ENCODE data around the gene LARGE2. TPM values are rescaled to one million over a fixed set of nuclear protein-coding genes. Genes with fewer than 3 reads are reported as not detected.
"Not testable (repeated sequence)": the region's sequence is repeated elsewhere in the genome, so short reads cannot be mapped to it uniquely, and the experiment has no call there.

LARGE2 gene
- total RNA-seq, 1 experiment from 2014 or later, result 10.8 TPM

GRCh38 chr11:45905576-45905975 lies 16.9 kb upstream of the LARGE2 start:
- not testable (repeated sequence) for H3K4me2 ChIP-seq (ENCODE audit: low read depth, low read length, poor library complexity, severe bottlenecking); H4K20me1 ChIP-seq (ENCODE audit: insufficient read depth, low read depth, low read length); H3K36me3 ChIP-seq (ENCODE audit: insufficient read depth, low read length); H3K9ac ChIP-seq (ENCODE audit: low read length); H3K27me3 ChIP-seq (ENCODE audit: low read length); H3K79me2 ChIP-seq (ENCODE audit: low read length); H3K4me3 ChIP-seq (ENCODE audit: low read length); H2AFZ ChIP-seq (ENCODE audit: low read length); H3K9me2 ChIP-seq (replicated peaks; ENCODE audit: insufficient read depth, low read length); H3K9me3 ChIP-seq (ENCODE audit: low read length); DNase-seq; H3K27ac ChIP-seq (ENCODE audit: low read length); H3K4me1 ChIP-seq (ENCODE audit: low read length)

- no peaks in the 10 kb centered on the region for H3K27me3 ChIP-seq (ENCODE audit: low read length)
- peak; percentile 52 for DNase-seq
These were observed 16.3 kb upstream of the LARGE2 start for GRCh38 chr11:45906096-45906682.

GRCh38 chr11:45906965-45907611 lies 15.4 kb upstream of the LARGE2 start, which contains the start of gene FREY1:
FREY1 (minus strand) TSS chr11:45907271; CDS start chr11:45907245, 26 bp downstream.
- Histone ChIP-seq H3K4me3 (ENCODE audit: low read length) (no peak within 1 kb of the TSS), H3K4me2 (ENCODE audit: low read depth, low read length, poor library complexity, severe bottlenecking) (no peak within 1 kb of the TSS), H3K36me3 (ENCODE audit: insufficient read depth, low read length) (0 out of 2 replicates have a peak, but pooled peaks cover 2% of the 10 kb centered on the region), H2AFZ (ENCODE audit: low read length) (no peak within 1 kb of the TSS), H3K27me3 (ENCODE audit: low read length) (no peaks in the 10 kb centered on the region), H4K20me1 (ENCODE audit: insufficient read depth, low read depth, low read length) (peaks cover 6% of the 10 kb centered on the region; the same call in 1 of the 2 replicates), H3K9ac (ENCODE audit: low read length) (no peak within 1 kb of the TSS), H3K9me3 (ENCODE audit: low read length) (no peaks in the 10 kb centered on the region), H3K27ac (ENCODE audit: low read length) (no peak within 1 kb of the TSS), H3K79me2 (ENCODE audit: low read length) (no peaks in the 10 kb centered on the region), H3K9me2 (replicated peaks; ENCODE audit: insufficient read depth, low read length) (no peaks in the 10 kb centered on the region), H3K4me1 (ENCODE audit: low read length) (no peaks in the 10 kb centered on the region)
- peak; percentile 52 for DNase-seq

More at GRCh38 chr11:45906096-45906682, 16.3 kb upstream of the LARGE2 start:
- H3K4me2 ChIP-seq (ENCODE audit: low read depth, low read length, poor library complexity, severe bottlenecking), result no peak overlapping the region
- no peaks in the 10 kb centered on the region for H3K4me1 ChIP-seq (ENCODE audit: low read length)
- no peak overlapping the region for H3K4me3 ChIP-seq (ENCODE audit: low read length)
- H2AFZ ChIP-seq (ENCODE audit: low read length), result no peak overlapping the region
- no peaks in the 10 kb centered on the region for H3K9me2 ChIP-seq (replicated peaks; ENCODE audit: insufficient read depth, low read length)
- H3K36me3 ChIP-seq (ENCODE audit: insufficient read depth, low read length), result 0 out of 2 replicates have a peak, but pooled peaks cover 2% of the 10 kb centered on the region
- H3K27ac ChIP-seq (ENCODE audit: low read length), result no peak overlapping the region
- peaks cover 6% of the 10 kb centered on the region; the same call in 1 of the 2 replicates for H4K20me1 ChIP-seq (ENCODE audit: insufficient read depth, low read depth, low read length)
- H3K9ac ChIP-seq (ENCODE audit: low read length), result no peak overlapping the region
- no peaks in the 10 kb centered on the region for H3K79me2 ChIP-seq (ENCODE audit: low read length)
- H3K9me3 ChIP-seq (ENCODE audit: low read length), result no peaks in the 10 kb centered on the region

- Histone ChIP-seq H4K20me1 (ENCODE audit: insufficient read depth, low read depth, low read length) (peaks cover 6% of the 10 kb centered on the region; the same call in 1 of the 2 replicates), H3K9me3 (ENCODE audit: low read length) (no peaks in the 10 kb centered on the region), H3K27ac (ENCODE audit: low read length) (no peak overlapping the region), H2AFZ (ENCODE audit: low read length) (no peak overlapping the region), H3K9ac (ENCODE audit: low read length) (no peak overlapping the region), H3K27me3 (ENCODE audit: low read length) (no peaks in the 10 kb centered on the region), H3K36me3 (ENCODE audit: insufficient read depth, low read length) (0 out of 2 replicates have a peak, but pooled peaks cover 2% of the 10 kb centered on the region), H3K4me1 (ENCODE audit: low read length) (no peaks in the 10 kb centered on the region), H3K4me2 (ENCODE audit: low read depth, low read length, poor library complexity, severe bottlenecking) (no peak overlapping the region), H3K9me2 (replicated peaks; ENCODE audit: insufficient read depth, low read length) (no peaks in the 10 kb centered on the region), H3K79me2 (ENCODE audit: low read length) (no peaks in the 10 kb centered on the region), H3K4me3 (ENCODE audit: low read length) (no peak overlapping the region)
- DNase-seq, result no peak
These were observed 14.5 kb upstream of the LARGE2 start for GRCh38 chr11:45907911-45908370.

GRCh38 chr11:45909594-45910475 lies 12.6 kb upstream of the LARGE2 start:
- no peaks in the 10 kb centered on the region for H3K27me3 ChIP-seq (ENCODE audit: low read length)
- peaks cover 6% of the 10 kb centered on the region; the same call in 1 of the 2 replicates for H4K20me1 ChIP-seq (ENCODE audit: insufficient read depth, low read depth, low read length)
- no peaks in the 10 kb centered on the region for H3K79me2 ChIP-seq (ENCODE audit: low read length)
- no peak overlapping the region for H3K4me2 ChIP-seq (ENCODE audit: low read depth, low read length, poor library complexity, severe bottlenecking)
- peaks cover 2% of the 10 kb centered on the region; the same call in 1 of the 2 replicates for H3K36me3 ChIP-seq (ENCODE audit: insufficient read depth, low read length)
- H3K9me2 ChIP-seq (replicated peaks; ENCODE audit: insufficient read depth, low read length), result no peaks in the 10 kb centered on the region
- H3K9me3 ChIP-seq (ENCODE audit: low read length), result no peaks in the 10 kb centered on the region
- H3K4me1 ChIP-seq (ENCODE audit: low read length), result no peaks in the 10 kb centered on the region
- H3K4me3 ChIP-seq (ENCODE audit: low read length), result no peak overlapping the region
- no peak overlapping the region for H3K9ac ChIP-seq (ENCODE audit: low read length)
- no peak overlapping the region for H2AFZ ChIP-seq (ENCODE audit: low read length)
- DNase-seq, result no peak
- H3K27ac ChIP-seq (ENCODE audit: low read length), result no peak overlapping the region

- Histone ChIP-seq H4K20me1 (ENCODE audit: insufficient read depth, low read depth, low read length) (peaks cover 6% of the 10 kb centered on the region; the same call in 1 of the 2 replicates), H3K4me1 (ENCODE audit: low read length) (no peaks in the 10 kb centered on the region), H3K9me2 (replicated peaks; ENCODE audit: insufficient read depth, low read length) (no peaks in the 10 kb centered on the region), H3K4me2 (ENCODE audit: low read depth, low read length, poor library complexity, severe bottlenecking) (no peak overlapping the region), H3K9ac (ENCODE audit: low read length) (no peak overlapping the region), H3K36me3 (ENCODE audit: insufficient read depth, low read length) (peaks cover 2% of the 10 kb centered on the region; the same call in 1 of the 2 replicates), H2AFZ (ENCODE audit: low read length) (no peak overlapping the region), H3K27me3 (ENCODE audit: low read length) (no peaks in the 10 kb centered on the region), H3K27ac (ENCODE audit: low read length) (no peak overlapping the region), H3K79me2 (ENCODE audit: low read length) (peaks cover 6% of the 10 kb centered on the region), H3K9me3 (ENCODE audit: low read length) (no peaks in the 10 kb centered on the region), H3K4me3 (ENCODE audit: low read length) (no peak overlapping the region)
- DNase-seq, result no peak
These were observed 11.8 kb upstream of the LARGE2 start for GRCh38 chr11:45910623-45911022.

GRCh38 chr11:45913514-45913913 lies 8.9 kb upstream of the LARGE2 start:
- Histone ChIP-seq H3K4me2 (ENCODE audit: low read depth, low read length, poor library complexity, severe bottlenecking) (no peak overlapping the region), H3K4me1 (ENCODE audit: low read length) (peaks cover 16% of the 10 kb centered on the region), H3K9ac (ENCODE audit: low read length) (no peak overlapping the region), H3K9me3 (ENCODE audit: low read length) (no peaks in the 10 kb centered on the region), H3K79me2 (ENCODE audit: low read length) (peaks cover 25% of the 10 kb centered on the region), H3K36me3 (ENCODE audit: insufficient read depth, low read length) (peaks cover 2% of the 10 kb centered on the region), H2AFZ (ENCODE audit: low read length) (no peak overlapping the region), H3K27ac (ENCODE audit: low read length) (no peak overlapping the region), H3K27me3 (ENCODE audit: low read length) (no peaks in the 10 kb centered on the region), H3K9me2 (replicated peaks; ENCODE audit: insufficient read depth, low read length) (no peaks in the 10 kb centered on the region), H4K20me1 (ENCODE audit: insufficient read depth, low read depth, low read length) (peaks cover 6% of the 10 kb centered on the region; the same call in 1 of the 2 replicates), H3K4me3 (ENCODE audit: low read length) (no peak overlapping the region)
- no peak for DNase-seq

Data from Karpas-422 (cell line).